ENCODE measurements around the gene FIS1.
"Not testable (repeated sequence)": the region's sequence is repeated elsewhere in the genome, so short reads cannot be mapped to it uniquely, and the experiment has no call there.

FIS1 gene

DNA sequence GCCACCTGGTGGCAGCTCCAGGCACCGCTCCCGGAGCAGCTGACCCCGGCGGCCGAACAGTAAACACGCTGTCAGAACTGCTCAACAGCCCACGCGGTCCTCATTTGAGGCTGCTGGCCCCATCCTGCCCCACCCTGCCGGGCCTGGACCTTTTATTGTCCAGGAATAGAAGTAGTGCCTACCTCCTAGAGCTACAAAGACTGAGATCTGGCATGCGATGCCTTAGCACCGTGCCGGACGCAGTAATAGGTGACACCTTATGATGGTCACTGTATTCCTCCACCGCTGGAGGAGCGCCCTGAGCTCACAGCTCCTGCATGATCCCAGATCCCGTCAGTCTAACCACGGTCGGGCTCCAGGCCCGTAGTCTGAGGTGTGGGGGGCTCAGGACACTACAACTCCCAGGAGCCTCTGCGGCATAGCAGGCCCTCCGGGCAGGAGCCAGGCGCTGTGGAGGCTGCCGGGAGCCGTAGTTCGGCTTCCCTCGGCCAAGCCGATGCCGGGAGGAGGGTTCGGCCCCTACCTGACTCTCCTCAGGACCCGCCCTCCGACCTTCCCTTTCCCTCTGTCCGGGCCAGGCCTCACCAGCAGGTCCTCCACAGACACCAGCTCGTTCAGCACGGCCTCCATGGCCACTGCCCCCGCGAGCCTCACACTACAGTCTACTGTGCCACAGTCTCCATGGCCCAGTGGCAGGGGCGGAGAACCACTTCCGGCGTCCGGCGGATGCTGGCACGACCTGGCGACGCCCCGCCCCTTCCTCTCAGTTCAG is at the start of gene FIS1:
Gene FIS1, minus strand, starts transcription at position 707 of the 772 bp plus-strand sequence. Its CDS starts 77 bp downstream, at position 630.
- H3K4me3 Mint-ChIP-seq: peak within 1 kb of the TSS; percentile 94
- ATAC-seq (peak; percentile 97), DNase-seq (ENCODE audit: low spot score in 2 of 2) (peak; percentile 90 to 97)
- H3K4me1 Mint-ChIP-seq: peaks cover 39% of the 10 kb centered on the region
- peaks cover 75% of the 10 kb centered on the region for H3K36me3 Mint-ChIP-seq
- peak within 1 kb of the TSS; percentile 97 for H3K27ac Mint-ChIP-seq
- no peaks in the 10 kb centered on the region for H3K9me3 Mint-ChIP-seq

DNA sequence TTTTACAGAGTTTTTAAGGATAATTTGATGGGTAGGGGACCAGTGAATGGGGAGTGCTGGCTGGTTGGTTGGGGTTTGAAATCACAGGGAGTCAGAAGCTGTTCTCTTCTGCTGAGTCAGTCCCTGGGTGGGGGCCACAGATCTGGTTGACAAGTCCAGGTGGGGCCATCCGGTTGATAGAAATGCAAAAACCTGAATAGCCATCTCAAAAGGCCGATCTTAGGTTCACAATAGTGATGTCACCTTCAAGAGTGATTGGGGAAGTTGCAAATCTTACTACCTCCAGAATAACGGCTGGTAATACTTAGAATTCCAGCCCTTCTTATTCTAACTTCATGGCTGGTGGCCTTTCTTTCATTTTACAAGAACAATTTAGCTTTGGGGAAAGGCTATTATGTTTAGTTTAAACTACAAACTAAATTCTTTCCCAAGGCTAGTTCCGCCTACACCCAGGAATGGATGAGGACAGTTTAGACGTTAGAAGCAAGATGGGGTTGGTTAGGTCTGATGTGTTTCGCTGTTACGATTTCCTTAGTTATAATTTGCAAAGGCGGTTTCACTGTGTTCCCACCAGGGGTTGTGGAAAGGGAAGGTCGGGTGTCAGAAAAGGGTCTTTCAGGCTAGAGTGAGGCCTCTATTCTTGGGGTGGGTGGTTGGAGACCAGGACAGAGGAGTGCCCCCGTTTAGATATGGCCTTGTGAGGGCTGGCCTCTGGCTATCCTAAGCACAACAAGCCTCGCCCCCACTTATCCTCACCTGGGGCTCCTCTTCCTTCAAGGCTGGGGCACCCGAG is 49.4 kb upstream of the FIS1 start:
- ATAC-seq: no peak
- H3K27ac Mint-ChIP-seq: no peak overlapping the region
- DNase-seq (ENCODE audit: low spot score in 2 of 2): no peak
- peaks cover 14% of the 10 kb centered on the region for H3K4me1 Mint-ChIP-seq
- H3K4me3 Mint-ChIP-seq: no peak overlapping the region
- H3K9me3 Mint-ChIP-seq: no peaks in the 10 kb centered on the region
- no peaks in the 10 kb centered on the region for H3K36me3 Mint-ChIP-seq

DNA sequence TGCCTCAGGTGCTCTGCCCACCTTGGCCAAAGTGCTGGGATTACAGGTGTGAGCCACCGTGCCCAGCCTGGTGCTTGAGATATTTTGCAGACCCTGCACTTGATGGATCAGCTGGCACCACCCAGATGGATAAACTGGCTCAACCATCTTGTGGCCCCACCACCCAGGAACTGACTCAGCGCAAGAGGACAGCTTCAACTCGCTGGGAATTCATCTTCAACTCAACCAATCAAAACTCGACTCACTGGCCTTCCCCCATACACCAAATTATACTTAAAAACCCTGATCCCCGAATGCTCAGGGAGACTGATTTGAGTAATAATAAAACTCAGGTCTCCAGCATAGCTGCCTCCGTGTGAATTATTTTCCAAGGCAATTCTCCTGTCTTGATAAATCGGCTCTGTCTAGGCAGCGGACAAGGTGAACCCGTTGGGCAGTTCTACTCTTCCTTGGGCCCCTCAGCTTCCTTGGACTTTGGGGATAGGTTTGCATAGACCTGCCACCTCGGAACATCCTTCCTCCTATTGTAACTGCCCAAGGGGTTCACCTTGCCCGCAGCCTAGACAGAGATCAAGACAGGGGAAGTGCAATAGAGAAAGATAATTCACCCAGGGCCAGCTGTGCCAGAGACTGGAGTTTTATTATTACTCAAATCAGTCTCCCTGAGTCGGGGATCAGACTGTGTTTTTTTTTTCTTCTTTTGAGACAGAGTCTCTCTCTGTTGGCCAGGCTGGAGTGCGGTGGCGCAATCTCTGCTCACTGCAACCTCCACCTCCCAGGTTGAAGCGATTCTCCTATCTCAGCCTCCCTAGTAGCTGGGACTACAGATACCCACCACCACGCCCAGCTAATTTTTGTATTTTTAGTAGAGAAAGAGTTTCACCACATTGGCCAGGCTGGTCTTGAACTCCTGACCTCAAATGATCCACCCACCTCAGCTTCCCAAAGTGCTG is 48.5 kb upstream of the FIS1 start:
- not testable (repeated sequence) for H3K27ac Mint-ChIP-seq; ATAC-seq; H3K36me3 Mint-ChIP-seq; H3K9me3 Mint-ChIP-seq; H3K4me3 Mint-ChIP-seq; DNase-seq (ENCODE audit: low spot score in 2 of 2)
- H3K4me1 Mint-ChIP-seq: peaks cover 14% of the 10 kb centered on the region

DNA sequence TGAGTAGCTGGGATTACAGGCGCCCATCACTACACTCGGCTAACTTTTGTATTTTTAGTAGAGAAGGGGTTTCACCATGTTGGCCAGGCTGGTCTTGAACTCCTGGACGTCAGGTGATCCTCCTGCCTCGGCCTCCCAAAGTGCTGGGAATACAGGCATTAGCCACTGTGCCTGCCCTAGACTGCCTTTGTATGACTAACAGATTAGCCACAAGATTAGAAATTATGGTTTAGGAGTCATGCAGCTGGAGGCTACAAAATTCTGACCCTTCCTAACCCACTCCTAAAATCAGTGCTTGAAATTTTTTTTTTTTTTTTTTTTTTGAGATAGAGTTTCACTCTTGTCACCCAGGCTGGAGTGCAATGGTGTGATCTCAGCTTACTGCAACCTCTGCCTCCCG is 47.7 kb upstream of the FIS1 start:
- DNase-seq (ENCODE audit: low spot score in 2 of 2); H3K4me3 Mint-ChIP-seq; H3K36me3 Mint-ChIP-seq; H3K27ac Mint-ChIP-seq; ATAC-seq; H3K9me3 Mint-ChIP-seq: not testable (repeated sequence)
- H3K4me1 Mint-ChIP-seq: peaks cover 14% of the 10 kb centered on the region

DNA sequence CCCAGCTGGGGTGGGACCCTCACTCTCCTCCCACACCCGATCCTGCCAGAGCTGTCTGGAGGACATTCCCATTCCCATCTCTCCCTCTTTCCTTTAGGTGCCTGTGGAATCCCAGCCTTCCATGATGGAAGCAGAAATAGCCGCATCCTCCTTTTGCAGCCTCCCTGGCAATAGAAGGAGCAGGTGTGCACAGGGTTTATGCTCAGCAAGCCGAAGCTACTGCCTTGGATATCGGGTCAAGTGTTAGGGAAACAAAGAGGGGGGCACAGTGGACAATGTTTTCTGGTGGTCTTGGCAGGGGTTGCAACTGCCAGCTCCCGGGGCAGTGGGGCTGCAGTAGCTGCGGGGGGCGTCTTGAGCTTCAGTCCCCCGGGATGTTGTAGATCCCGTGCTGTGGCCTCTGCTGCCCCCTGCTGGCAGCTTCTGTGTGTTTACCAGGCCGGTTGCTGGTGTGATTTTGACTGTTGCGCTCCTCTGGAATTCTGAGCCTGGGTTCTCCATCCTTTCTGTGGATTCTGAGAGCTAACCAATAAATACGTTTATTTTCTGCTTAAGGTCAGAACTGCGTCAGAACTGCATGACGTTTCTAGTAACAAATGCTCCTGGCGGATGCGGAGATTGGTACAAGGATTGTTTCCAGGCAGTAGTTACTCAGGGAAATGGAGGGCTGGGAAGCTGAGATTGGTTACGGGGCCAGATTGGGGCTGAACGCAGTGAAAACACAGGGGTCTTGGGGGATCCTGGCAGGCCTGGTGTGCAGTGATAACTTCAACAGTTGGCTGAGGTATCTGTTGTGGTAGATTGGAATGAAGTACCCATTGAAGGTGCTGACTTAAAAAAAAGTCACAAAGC is 45.5 kb upstream of the FIS1 start:
- Mint-ChIP-seq H3K4me3 (peak overlapping the region; percentile 31), H3K4me1 (peaks cover 22% of the 10 kb centered on the region), H3K27ac (peak overlapping the region; percentile 64)
- DNase-seq (ENCODE audit: low spot score in 2 of 2) (peak; percentile 53 to 77), ATAC-seq (peak; percentile 64)
- H3K9me3 Mint-ChIP-seq, H3K36me3 Mint-ChIP-seq: not testable (repeated sequence)

DNA sequence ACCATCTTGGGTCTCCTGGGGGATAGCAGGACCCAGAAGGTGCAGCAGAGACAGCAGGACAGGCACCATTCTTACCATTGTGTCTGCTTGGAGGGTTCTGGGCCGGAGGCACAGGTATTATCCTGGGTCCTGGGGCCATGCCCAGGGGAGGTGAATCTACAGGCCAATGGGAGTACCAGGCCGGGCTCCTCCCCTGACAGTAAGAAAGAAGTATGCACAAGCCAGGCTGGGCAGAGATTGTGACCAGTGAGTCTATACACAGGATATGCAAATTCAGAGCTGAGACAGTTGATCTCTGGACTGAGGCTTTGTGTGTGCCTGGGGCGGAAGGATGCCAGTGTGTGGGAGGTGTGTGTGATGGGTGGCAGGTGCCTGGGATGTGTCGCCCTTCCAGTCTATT is 44.8 kb upstream of the FIS1 start:
- H3K36me3 Mint-ChIP-seq: not testable (repeated sequence)

DNA sequence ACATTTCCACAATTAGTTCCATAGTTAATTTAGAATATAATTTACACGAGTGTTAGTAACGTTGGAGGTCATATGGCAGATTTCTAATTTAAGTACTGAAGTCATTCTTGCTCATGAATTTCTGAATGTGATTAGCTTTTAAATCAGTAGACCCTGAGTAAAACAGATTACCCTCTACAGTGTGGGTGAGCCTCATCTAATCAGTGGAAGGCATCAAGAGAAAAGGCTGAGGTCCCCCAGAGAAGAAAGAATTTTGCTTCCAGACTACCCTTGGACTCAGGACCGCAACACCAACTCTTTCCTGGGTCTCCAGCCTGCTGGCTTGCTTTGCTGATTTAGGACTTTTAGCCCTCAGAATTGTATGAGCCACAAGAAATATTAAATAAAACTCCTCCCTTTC is 43.6 kb upstream of the FIS1 start:
- Mint-ChIP-seq H3K9me3 (no peaks in the 10 kb centered on the region), H3K4me3 (no peak overlapping the region), H3K36me3 (no peaks in the 10 kb centered on the region), H3K4me1 (peaks cover 22% of the 10 kb centered on the region), H3K27ac (no peak overlapping the region)
- ATAC-seq (no peak), DNase-seq (ENCODE audit: low spot score in 2 of 2) (no peak)

More for the DNA sequence above, 44.8 kb upstream of the FIS1 start:
- Mint-ChIP-seq H3K4me3 (peak overlapping the region; percentile 31), H3K4me1 (peaks cover 22% of the 10 kb centered on the region)
- DNase-seq (ENCODE audit: low spot score in 2 of 2); H3K9me3 Mint-ChIP-seq; H3K27ac Mint-ChIP-seq: not testable (repeated sequence)
- ATAC-seq: peak; percentile 92

DNA sequence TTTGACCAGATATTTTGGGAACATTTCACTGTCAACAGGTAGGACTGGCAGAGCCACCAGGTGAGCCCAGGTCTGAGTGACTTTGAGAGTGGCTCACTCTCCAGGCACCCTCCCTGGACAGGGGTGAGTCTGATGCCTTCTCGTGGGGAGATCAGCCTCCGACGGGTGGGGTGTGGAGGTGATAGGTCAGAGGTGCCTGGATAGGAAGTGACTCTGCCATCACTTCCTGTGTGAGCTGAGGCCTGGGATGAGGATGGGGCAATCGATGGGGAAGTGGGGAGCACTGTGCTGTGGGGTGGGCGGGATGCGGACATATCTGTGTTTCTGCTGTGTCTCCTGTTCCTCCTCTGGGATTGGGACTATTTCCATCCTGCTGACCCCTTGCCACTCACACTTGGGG is 42.2 kb upstream of the FIS1 start:
- Mint-ChIP-seq H3K9me3 (no peaks in the 10 kb centered on the region), H3K27ac (peak overlapping the region; percentile 34), H3K4me1 (peaks cover 29% of the 10 kb centered on the region), H3K36me3 (no peaks in the 10 kb centered on the region), H3K4me3 (no peak overlapping the region)
- no peak for DNase-seq (ENCODE audit: low spot score in 2 of 2)
- ATAC-seq: no peak

DNA sequence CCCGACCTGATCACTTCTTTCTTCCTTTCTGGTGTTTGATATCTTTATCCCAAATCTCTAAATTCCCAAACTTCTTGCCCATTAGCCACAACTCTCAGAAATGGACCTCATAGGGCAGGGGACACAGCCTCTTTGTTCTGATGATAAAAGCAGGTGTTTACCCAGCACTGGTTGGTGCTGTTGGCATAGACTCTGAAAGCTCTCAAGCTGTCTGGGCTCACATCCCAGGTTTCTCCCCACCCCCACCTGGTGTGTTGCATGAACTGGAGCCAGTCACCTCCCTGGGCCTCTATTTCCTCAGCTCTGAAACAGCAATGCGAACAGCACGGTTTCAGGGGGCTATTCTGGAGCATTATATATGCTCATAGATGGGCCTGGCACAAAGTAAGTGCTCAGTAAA is 41.0 kb upstream of the FIS1 start:
- not testable (repeated sequence) for ATAC-seq; DNase-seq (ENCODE audit: low spot score in 2 of 2); H3K4me3 Mint-ChIP-seq; H3K9me3 Mint-ChIP-seq; H3K36me3 Mint-ChIP-seq
- Mint-ChIP-seq H3K27ac (peak overlapping the region; percentile 18), H3K4me1 (peaks cover 29% of the 10 kb centered on the region)

DNA sequence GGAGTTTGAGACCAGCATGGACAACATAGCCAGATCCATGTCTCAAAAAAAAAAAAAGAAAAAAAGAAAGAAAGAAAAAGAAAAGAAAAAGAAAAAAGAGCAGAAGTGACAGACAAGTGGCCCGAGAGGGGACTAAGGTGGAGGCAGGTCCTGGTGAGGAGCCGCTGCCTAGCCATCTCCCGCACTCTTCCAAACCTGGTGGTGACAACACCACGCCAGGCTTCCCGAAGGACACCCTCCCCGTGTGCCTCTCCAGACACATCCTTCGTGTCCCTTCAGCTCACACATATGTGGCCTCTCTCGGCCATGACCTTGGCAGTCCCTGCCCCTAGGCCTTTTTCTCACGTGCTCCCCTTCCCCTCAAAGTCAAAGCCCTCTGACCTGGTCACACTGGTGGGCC is 40.3 kb upstream of the FIS1 start:
- peak overlapping the region; percentile 18 for H3K27ac Mint-ChIP-seq
- H3K9me3 Mint-ChIP-seq: no peaks in the 10 kb centered on the region
- no peak for DNase-seq (ENCODE audit: low spot score in 2 of 2)
- peaks cover 23% of the 10 kb centered on the region for H3K4me1 Mint-ChIP-seq
- no peaks in the 10 kb centered on the region for H3K36me3 Mint-ChIP-seq
- ATAC-seq: no peak
- no peak overlapping the region for H3K4me3 Mint-ChIP-seq

DNA sequence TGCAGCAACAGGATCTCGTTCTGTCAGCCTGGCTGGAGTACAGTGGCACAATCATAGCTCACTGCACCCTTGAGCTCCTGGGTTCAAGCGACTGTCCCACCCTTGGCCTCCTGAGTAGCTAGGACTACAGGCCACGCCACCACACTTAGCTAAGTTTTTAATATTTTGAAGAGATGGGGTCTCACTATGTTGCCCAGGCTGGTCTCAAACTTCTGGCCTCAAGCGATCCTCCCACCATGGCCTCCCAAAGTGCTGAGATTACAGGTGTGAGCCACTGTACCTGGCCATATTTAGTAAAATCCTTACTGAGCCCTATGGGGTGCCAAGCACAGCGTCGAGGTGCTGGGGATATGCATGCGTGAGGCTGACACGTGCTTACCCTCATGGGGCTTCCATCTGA is 36.0 kb upstream of the FIS1 start:
- not testable (repeated sequence) for H3K4me3 Mint-ChIP-seq; H3K4me1 Mint-ChIP-seq; H3K36me3 Mint-ChIP-seq; H3K27ac Mint-ChIP-seq; H3K9me3 Mint-ChIP-seq; DNase-seq (ENCODE audit: low spot score in 2 of 2); ATAC-seq

DNA sequence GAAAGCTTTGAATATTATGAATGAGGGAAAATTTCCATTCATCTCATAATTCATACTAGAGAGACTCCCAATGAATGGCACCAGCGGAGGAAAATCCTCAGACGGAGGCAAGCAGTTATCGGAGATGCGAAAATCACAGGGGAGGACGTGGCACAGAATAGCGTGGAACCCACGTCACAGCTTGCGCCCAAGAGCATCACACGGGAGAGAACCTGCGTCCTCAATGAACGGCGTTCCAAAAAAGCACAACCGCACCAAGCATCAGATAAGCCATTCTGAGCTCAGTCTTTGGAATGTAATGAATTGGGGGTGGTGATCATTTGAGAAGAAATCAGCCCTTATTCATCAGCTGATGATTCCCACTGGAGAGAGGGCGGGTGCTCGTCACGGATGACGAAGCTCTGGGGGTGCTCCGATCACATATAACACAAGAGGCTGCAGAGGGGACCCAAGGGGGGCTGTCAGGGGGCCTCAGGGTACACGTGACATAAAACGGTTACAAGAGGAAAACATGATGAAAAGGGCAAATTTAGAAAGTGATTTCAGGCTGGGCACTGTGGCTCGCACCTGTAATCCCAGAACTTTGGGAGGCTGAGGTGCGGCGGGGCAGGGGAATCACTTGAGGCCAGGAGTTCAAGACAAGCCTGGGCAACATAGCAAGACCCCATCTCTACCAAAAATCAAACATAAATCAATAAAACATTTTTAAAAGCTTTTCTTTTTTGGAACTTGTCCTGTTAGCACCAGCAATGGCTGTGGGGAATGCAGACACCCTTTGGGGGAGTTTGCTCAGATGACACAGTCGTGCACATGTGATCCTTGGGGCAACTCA is 33.8 kb upstream of the FIS1 start:
- ATAC-seq (no peak), DNase-seq (ENCODE audit: low spot score in 2 of 2) (no peak)
- H3K36me3 Mint-ChIP-seq: no peaks in the 10 kb centered on the region
- H3K4me1 Mint-ChIP-seq: peaks cover 6% of the 10 kb centered on the region
- H3K27ac Mint-ChIP-seq: no peak overlapping the region
- no peak overlapping the region for H3K4me3 Mint-ChIP-seq
- H3K9me3 Mint-ChIP-seq: no peaks in the 10 kb centered on the region

DNA sequence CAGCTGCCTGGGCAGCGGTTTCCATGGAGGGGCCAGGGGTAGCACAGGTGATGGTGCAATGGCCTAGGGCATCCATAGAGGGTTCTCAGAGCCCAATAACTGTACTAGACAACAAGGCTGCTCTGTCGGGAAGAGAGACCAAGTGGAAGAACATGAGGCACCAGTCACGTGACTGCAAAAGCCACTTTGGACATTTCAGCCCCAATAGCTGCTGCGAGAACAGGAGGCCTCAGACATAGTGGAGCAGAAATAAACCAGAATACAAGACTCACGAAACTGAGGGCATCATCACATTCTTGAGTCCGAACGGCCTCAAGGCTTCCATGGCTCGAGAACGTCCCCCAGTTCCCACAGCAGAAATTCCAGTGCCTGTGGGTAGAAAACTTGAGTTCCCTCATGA is 32.3 kb upstream of the FIS1 start:
- no peak for ATAC-seq
- H3K36me3 Mint-ChIP-seq: no peaks in the 10 kb centered on the region
- no peak for DNase-seq (ENCODE audit: low spot score in 2 of 2)
- no peaks in the 10 kb centered on the region for H3K4me1 Mint-ChIP-seq
- no peak overlapping the region for H3K27ac Mint-ChIP-seq
- no peaks in the 10 kb centered on the region for H3K9me3 Mint-ChIP-seq
- no peak overlapping the region for H3K4me3 Mint-ChIP-seq

DNA sequence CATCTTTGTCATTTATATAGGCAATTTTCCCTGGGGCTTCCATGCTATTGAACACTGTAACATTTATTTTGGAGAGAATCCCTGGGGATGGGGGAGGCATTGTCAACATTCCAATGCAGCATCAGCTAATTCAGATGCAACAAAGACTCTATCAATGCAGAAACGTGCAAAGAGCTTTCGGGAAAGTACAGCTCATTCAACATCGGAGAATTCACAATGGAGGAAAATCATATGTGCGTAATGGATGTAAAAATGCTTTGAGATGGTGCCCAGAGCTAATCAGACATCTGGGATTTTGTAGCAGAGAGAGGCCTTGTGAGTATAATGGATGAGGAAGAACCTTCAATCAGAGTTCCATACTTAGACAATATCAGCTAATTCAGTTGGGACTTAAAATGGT is 28.3 kb upstream of the FIS1 start:
- Mint-ChIP-seq H3K9me3 (no peaks in the 10 kb centered on the region), H3K4me3 (no peak overlapping the region), H3K4me1 (no peaks in the 10 kb centered on the region), H3K36me3 (no peaks in the 10 kb centered on the region), H3K27ac (no peak overlapping the region)
- DNase-seq (ENCODE audit: low spot score in 2 of 2): no peak
- no peak for ATAC-seq

All from stimulated activated effector memory CD8-positive, alpha-beta T cell treated with anti-CD3 and anti-CD28 coated beads, Interleukin-12 subunit alpha, Interleukin-12 subunit beta, amount 100 ng/mL, for 72 hours (primary cell).